ENCODE measurements around the gene MATN1. TPM values are rescaled to one million over a fixed set of nuclear protein-coding genes. Genes with fewer than 3 reads are reported as not detected.
A peak's percentile ranks its signal among the peaks of the same experiment; 100 is the strongest.

MATN1 gene
- total and polyA plus RNA-seq, 4 donors: 0.19 TPM; not detected in 3

DNA sequence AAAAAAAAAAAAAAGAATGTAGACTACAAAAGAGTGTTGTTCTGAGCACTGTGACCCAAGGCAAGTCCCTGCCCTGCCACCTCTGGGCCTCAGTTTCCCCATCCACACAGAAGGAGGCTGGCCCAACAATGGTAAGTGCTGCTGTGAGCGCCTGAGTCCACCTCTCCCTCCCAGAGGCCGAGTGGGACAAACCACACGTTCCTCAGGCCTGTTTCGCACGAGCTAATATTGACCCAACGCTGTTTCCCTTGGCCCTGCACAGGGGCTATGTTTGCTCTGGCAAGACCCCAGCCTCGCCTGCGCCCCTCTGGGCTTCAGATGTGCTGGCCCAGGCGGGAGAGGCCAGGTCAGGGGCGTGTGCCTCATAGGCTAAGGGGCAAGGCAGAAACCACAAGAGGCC, 46.8 kb upstream of the MATN1 start:
- peak; percentile 69 for DNase-seq (ENCODE audit: low spot score)
- H3K27ac ChIP-seq (ENCODE audit: low read depth in 1 of 2, low read length in 2 of 2): no peak overlapping the region

DNA sequence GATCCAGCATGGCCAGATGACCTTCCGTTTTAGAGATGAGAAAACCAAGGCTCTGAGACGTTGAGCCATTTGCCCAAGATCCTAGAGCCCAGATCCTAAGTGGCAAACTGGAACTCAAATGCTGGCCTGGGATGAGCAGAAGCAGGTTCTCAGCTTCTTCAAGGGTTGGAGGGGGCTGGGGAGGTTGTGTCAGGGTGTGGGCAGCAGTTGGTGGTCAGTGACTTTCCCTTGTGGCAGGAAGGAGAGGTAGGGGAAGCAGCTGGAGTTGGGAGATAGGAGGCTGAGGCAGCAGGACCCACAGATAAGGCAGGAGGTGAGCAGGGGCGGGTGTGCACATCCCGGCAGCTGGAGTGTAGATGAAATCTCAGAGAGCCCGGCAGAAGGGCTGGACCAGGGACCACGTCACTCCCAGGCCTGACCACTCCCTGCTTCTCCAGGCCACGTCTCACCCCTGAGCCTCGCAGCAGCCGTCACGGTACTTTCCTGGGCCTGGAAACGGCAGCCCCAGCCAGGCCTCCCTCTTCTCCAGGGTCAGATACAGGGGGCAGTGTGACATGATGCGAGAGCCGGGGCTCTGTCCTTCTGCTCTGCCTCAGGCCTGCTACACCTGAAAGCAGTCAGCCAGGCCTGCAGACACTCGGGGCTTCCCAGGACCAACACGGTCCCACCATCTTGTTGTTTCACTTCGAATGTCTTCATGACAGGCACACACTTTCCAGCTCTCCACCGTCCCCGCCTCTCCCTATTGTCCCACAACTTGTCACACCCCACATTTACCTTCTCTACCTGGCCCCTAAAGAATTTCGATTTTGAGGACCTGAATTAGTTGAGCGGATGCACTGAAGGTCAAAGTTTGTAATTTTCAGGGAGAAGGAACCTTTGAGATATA, 45.7 kb upstream of the MATN1 start:
- WGBS: 79% methylated on average over 20 of the region's 20 CpGs
- no peak for TF ChIP-seq GABPA (IDR thresholded peaks at IDR 0.05 in 1 of 2, conservative IDR thresholded peaks at IDR 0.05 in 1 of 2)
- no peak for TF ChIP-seq NR2F2 (IDR thresholded peaks at IDR 0.05)
- no peak for TF ChIP-seq FOXA2 (IDR thresholded peaks at IDR 0.05)
- TF ChIP-seq CTCF (IDR thresholded peaks at IDR 0.05; ENCODE audit: low read depth, low read length, missing input control): no peak
- TF ChIP-seq SP1 (IDR thresholded peaks at IDR 0.05): no peak
- TF ChIP-seq MAX (IDR thresholded peaks at IDR 0.05): no peak
- TF ChIP-seq HNF4A (conservative IDR thresholded peaks at IDR 0.05): no peak
- no peak for TF ChIP-seq ATF3 (IDR thresholded peaks at IDR 0.05)
- TF ChIP-seq YY1 (IDR thresholded peaks at IDR 0.05): no peak
- TF ChIP-seq ZBTB33 (IDR thresholded peaks at IDR 0.05): no peak
- TF ChIP-seq TAF1 (conservative IDR thresholded peaks at IDR 0.05): no peak
- TF ChIP-seq FOXA1 (IDR thresholded peaks at IDR 0.05): no peak
- TF ChIP-seq REST (IDR thresholded peaks at IDR 0.05): no peak
- TF ChIP-seq RXRA (IDR thresholded peaks at IDR 0.05): no peak
- no peak for TF ChIP-seq EGR1 (IDR thresholded peaks at IDR 0.05; ENCODE audit: low read depth in 2 of 2)
- no peak for TF ChIP-seq JUND (IDR thresholded peaks at IDR 0.05)
- TF ChIP-seq RAD21 (IDR thresholded peaks at IDR 0.05): no peak
- Histone ChIP-seq H3K36me3 (ENCODE audit: control insufficient read depth in 4 of 4, insufficient read depth in 3 of 4, low read depth in 1 of 4, low read length in 3 of 4) (no peaks in the 10 kb centered on the region), H3K9ac (ENCODE audit: low read depth in 1 of 2, low read length in 2 of 2) (no peak overlapping the region), H3K27ac (ENCODE audit: low read depth in 1 of 2, low read length in 2 of 2) (no peak overlapping the region), H3K4me1 (ENCODE audit: control insufficient read depth in 4 of 4, insufficient read depth in 4 of 4, low read length in 3 of 4) (no peaks in the 10 kb centered on the region), H3K9me3 (ENCODE audit: control insufficient read depth in 4 of 4, low read length in 3 of 4) (no peaks in the 10 kb centered on the region), H3K27me3 (ENCODE audit: control insufficient read depth in 4 of 4, insufficient read depth in 4 of 4, low read length in 3 of 4) (peaks cover 0 to 2% (median 0%) of the 10 kb centered on the region in 4 donors), H3K4me3 (ENCODE audit: low read depth in 1 of 3, low read length in 3 of 3) (no peak overlapping the region)
- peak; percentile 84 for DNase-seq (ENCODE audit: low spot score)

More for the DNA sequence above, 46.8 kb upstream of the MATN1 start:
- H3K4me3 ChIP-seq (ENCODE audit: low read depth in 1 of 3, low read length in 3 of 3): no peak overlapping the region
- H3K9ac ChIP-seq (ENCODE audit: low read depth in 1 of 2, low read length in 2 of 2): no peak overlapping the region
- no peaks in the 10 kb centered on the region for H3K9me3 ChIP-seq (ENCODE audit: control insufficient read depth in 4 of 4, low read length in 3 of 4)
- H3K4me1 ChIP-seq (ENCODE audit: control insufficient read depth in 4 of 4, insufficient read depth in 4 of 4, low read length in 3 of 4): no peaks in the 10 kb centered on the region
- 58% methylated on average over 10 of the region's 10 CpGs for WGBS
- peaks cover 0 to 2% (median 0%) of the 10 kb centered on the region in 4 donors for H3K27me3 ChIP-seq (ENCODE audit: control insufficient read depth in 4 of 4, insufficient read depth in 4 of 4, low read length in 3 of 4)
- no peaks in the 10 kb centered on the region for H3K36me3 ChIP-seq (ENCODE audit: control insufficient read depth in 4 of 4, insufficient read depth in 3 of 4, low read depth in 1 of 4, low read length in 3 of 4)
- TF ChIP-seq RXRA (IDR thresholded peaks at IDR 0.05) (no peak), EGR1 (IDR thresholded peaks at IDR 0.05; ENCODE audit: low read depth in 2 of 2) (no peak), YY1 (IDR thresholded peaks at IDR 0.05) (no peak), RAD21 (IDR thresholded peaks at IDR 0.05) (no peak), JUND (IDR thresholded peaks at IDR 0.05) (no peak), NR2F2 (IDR thresholded peaks at IDR 0.05) (no peak), ATF3 (IDR thresholded peaks at IDR 0.05) (no peak), HNF4A (conservative IDR thresholded peaks at IDR 0.05) (no peak)
